HepG2 (cell line): ENCODE data around the gene CDT1. TPM values are rescaled to one million over a fixed set of nuclear protein-coding genes. Genes with fewer than 3 reads are reported as not detected.
A peak's percentile ranks its signal among the peaks of the same experiment; 100 is the strongest.

Source experiments
- BHLHE40 ChIP-seq: IDR thresholded peaks from 2 replicates; pipeline ENCODE4 v1.6.1; 2011; ENCODE audit warnings: low read length, improper control_type of control experiment
- CSRNP2 ChIP-seq: sonication (generic); formaldehyde crosslinking; conservative IDR thresholded peaks from 2 replicates; pipeline ENCODE4 v1.8.0; 2022; ENCODE audit warnings: low read depth, missing genetic modification reagents
- GABPA ChIP-seq, 2 experiments: IDR thresholded peaks; 2 replicates each; pipeline ENCODE4 v1.6.1; 2011 to 2016; ENCODE audit warnings: low read depth in 2 of 2, low read length in 1 of 2, missing biosample characterization in 1 of 2, missing genetic modification characterization in 1 of 2
- GMEB1 ChIP-seq: sonication (generic); formaldehyde crosslinking; IDR thresholded peaks from 2 replicates; pipeline ENCODE4 v1.5.1; 2020; ENCODE audit warnings: missing genetic modification reagents, mild to moderate bottlenecking, borderline replicate concordance
- POGZ ChIP-seq: sonication (generic); formaldehyde crosslinking; IDR thresholded peaks from 2 replicates; pipeline ENCODE4 v1.4.0; 2020; ENCODE audit warnings: mild to moderate bottlenecking, missing genetic modification reagents
- PTBP1 ChIP-seq: fragments of 200-400 bp; formaldehyde crosslinking; IDR thresholded peaks from 2 replicates; pipeline ENCODE4 v1.6.1; 2018; ENCODE audit warnings: low read length, low read depth; ENCODE audit not compliant: poor library complexity, severe bottlenecking
- SP2 ChIP-seq: sonication (generic); formaldehyde crosslinking; IDR thresholded peaks from 2 replicates; pipeline ENCODE4 v1.5.1; 2020; ENCODE audit warnings: mild to moderate bottlenecking, missing genetic modification reagents
- TBP ChIP-seq: sonication (generic); formaldehyde crosslinking; IDR thresholded peaks from 2 replicates; pipeline ENCODE4 v1.5.0; 2020; ENCODE audit warnings: missing genetic modification reagents
- TFDP1 ChIP-seq: IDR thresholded peaks from 2 replicates; pipeline ENCODE4 v1.6.1; 2016; ENCODE audit warnings: missing compliant biosample characterization, missing genetic modification reagents, borderline replicate concordance
- ZBED4 ChIP-seq: sonication (generic); formaldehyde crosslinking; IDR thresholded peaks from 2 replicates; pipeline ENCODE4 v1.4.0; 2020; ENCODE audit warnings: missing genetic modification reagents, borderline replicate concordance
- ZBTB33 ChIP-seq: sonication (generic); formaldehyde crosslinking; IDR thresholded peaks from 2 replicates; pipeline ENCODE4 v1.4.0; 2020; ENCODE audit warnings: missing genetic modification reagents
- ZFY ChIP-seq: sonication (generic); formaldehyde crosslinking; IDR thresholded peaks from 2 replicates; pipeline ENCODE4 v1.4.0; 2020; ENCODE audit warnings: missing genetic modification reagents
- ZKSCAN1 ChIP-seq: fragments of 150-350 bp; IDR thresholded peaks from 2 replicates; pipeline ENCODE4 v1.6.1; 2014; ENCODE audit warnings: low read length
- ZNF510 ChIP-seq: sonication (generic); formaldehyde crosslinking; IDR thresholded peaks from 2 replicates; pipeline ENCODE4 v1.4.0; 2020; ENCODE audit warnings: low read depth, mild to moderate bottlenecking, missing genetic modification reagents
- ZNF740 ChIP-seq: sonication (generic); formaldehyde crosslinking; IDR thresholded peaks from 2 replicates; pipeline ENCODE4 v1.4.0; 2020; ENCODE audit warnings: missing genetic modification reagents
- ZNF780A ChIP-seq: sonication (generic); formaldehyde crosslinking; IDR thresholded peaks from 2 replicates; pipeline ENCODE4 v1.8.0; 2022; ENCODE audit warnings: mild to moderate bottlenecking, missing genetic modification reagents, moderate library complexity
- polyA plus RNA-seq, 8 experiments: library from polyadenylated mRNA; depleted of rRNA in 3 of 8; stranded (reverse) in 7 of 8; unstranded in 1 of 8; fragments of >200 nt; fragmentation: Illumina TruSeq in 4 of 8; extraction: Trizol in 4 of 8; gene quantifications; 2 replicates each; pipeline versions ENCODE4 v1.2.1 to v1.2.3, GENCODE V29; 2011 to 2016; ENCODE audit warnings: low read depth in 4 of 8, missing spikeins in 1 of 8, mixed read lengths in 1 of 8; ENCODE audit not compliant: insufficient read depth in 1 of 8
- total RNA-seq, 5 experiments: library from RNA; depleted of rRNA; stranded (reverse); fragments of >200 nt; fragmentation: Illumina TruSeq; extraction: Trizol; gene quantifications; 2 replicates each; pipeline ENCODE4 v1.2.3, GENCODE V29; 2016; ENCODE audit warnings: low read depth in 1 of 5

The CDT1 gene
- total and polyA plus RNA-seq, 2 of the 13 experiments (the other 11 are each of a cell fraction or from before 2014, with no cell fraction given) = 23.1 to 23.8 TPM

GRCh38 chr16:88803264-88803987, at the start of gene CDT1 (continued):
- TF ChIP-seq GMEB1 (no peak; the same call in 1 of the 2 replicates), ZNF740 (CRISPR knock-in tag) (no peak), GABPA (IDR thresholded peaks at IDR 0.05; ENCODE audit: low read depth, low read length) (no peak), GABPA (CRISPR knock-in tag; IDR thresholded peaks at IDR 0.05; ENCODE audit: low read depth) (no peak), ZBTB33 (CRISPR knock-in tag) (peak; percentile 8; the same call in 1 of the 2 replicates), TFDP1 (CRISPR knock-in tag) (peak; percentile 99), TBP (CRISPR knock-in tag) (no peak), ZNF780A (CRISPR knock-in tag) (no peak), POGZ (CRISPR knock-in tag) (no peak), ZKSCAN1 (no peak), PTBP1 (no peak), SP2 (no peak), ZBED4 (CRISPR knock-in tag) (peak; percentile 23; the same call in 1 of the 2 replicates), ZNF510 (CRISPR knock-in tag) (peak; percentile 82; the same call in 1 of the 2 replicates), CSRNP2 (CRISPR knock-in tag) (no peak), BHLHE40 (peak; percentile 88), ZFY (CRISPR knock-in tag) (peak; percentile 87)
